Astrocyte (in vitro differentiated cells and primary cell): Measurements from ENCODE around the gene LAMTOR3. TPM values are rescaled to one million over a fixed set of nuclear protein-coding genes. Genes with fewer than 3 reads are reported as not detected.

Experiments used
- DNase-seq: peaks from one replicate; pipeline ENCODE4 v3.0.0-alpha.2; 2010; ENCODE audit warnings: low read depth
- FAIRE-seq: peaks from 2 replicates; lab custom pipeline; 2011; peaks lifted over from hg19 to GRCh38; lab: Jason Lieb, UNC
- H2AFZ ChIP-seq: 2 replicates; pipeline ENCODE4 v1.6.0; 2012; ENCODE audit warnings: low read depth, low read length, inconsistent platforms
- H3K27ac ChIP-seq: 2 replicates; pipeline ENCODE4 v1.5.1; 2011; ENCODE audit warnings: low read depth, low read length, inconsistent platforms
- H3K27me3 ChIP-seq: 2 replicates; pipeline ENCODE4 v1.6.0; 2011; ENCODE audit warnings: low read length, inconsistent platforms; ENCODE audit not compliant: insufficient read depth
- H3K36me3 ChIP-seq: 2 replicates; pipeline ENCODE4 v1.5.1; 2011; ENCODE audit warnings: low read length, inconsistent platforms; ENCODE audit not compliant: insufficient read depth
- H3K4me1 ChIP-seq: 2 replicates; pipeline ENCODE4 v1.5.1; 2011; ENCODE audit warnings: low read length, inconsistent platforms; ENCODE audit not compliant: insufficient read depth
- H3K4me2 ChIP-seq: 2 replicates; pipeline ENCODE4 v1.6.0; 2012; ENCODE audit warnings: low read length, inconsistent platforms
- H3K4me3 ChIP-seq: 2 replicates; pipeline ENCODE4 v1.5.1; 2011; ENCODE audit warnings: low read depth, mild to moderate bottlenecking, low read length, inconsistent platforms; ENCODE audit not compliant: insufficient read depth
- H3K79me2 ChIP-seq: 2 replicates; pipeline ENCODE4 v1.6.0; 2012; ENCODE audit warnings: mild to moderate bottlenecking, low read length, inconsistent platforms; ENCODE audit not compliant: insufficient read depth
- H3K9ac ChIP-seq: 2 replicates; pipeline ENCODE4 v1.6.0; 2012; ENCODE audit warnings: mild to moderate bottlenecking, low read length, inconsistent platforms
- H3K9me3 ChIP-seq: 2 replicates; pipeline ENCODE4 v1.5.1; 2012; ENCODE audit warnings: low read depth, mild to moderate bottlenecking, low read length, inconsistent platforms; ENCODE audit not compliant: insufficient read depth
- H4K20me1 ChIP-seq: 2 replicates; pipeline ENCODE4 v1.6.0; 2012; ENCODE audit warnings: low read length, inconsistent platforms; ENCODE audit not compliant: insufficient read depth
- H3K27ac Mint-ChIP-seq: one replicate; pipeline ENCODE4 v1.8.0; 2021; ENCODE audit warnings: mild to moderate bottlenecking, mixed read lengths; ENCODE audit not compliant: unreplicated experiment
- H3K27me3 Mint-ChIP-seq: one replicate; pipeline ENCODE4 v1.8.0; 2021; ENCODE audit warnings: low read depth, mixed read lengths; ENCODE audit not compliant: unreplicated experiment
- H3K36me3 Mint-ChIP-seq: one replicate; pipeline ENCODE4 v1.8.0; 2021; ENCODE audit warnings: low read depth, mixed read lengths; ENCODE audit not compliant: unreplicated experiment
- H3K4me1 Mint-ChIP-seq: one replicate; pipeline ENCODE4 v1.8.0; 2021; ENCODE audit warnings: low read depth, mixed read lengths; ENCODE audit not compliant: unreplicated experiment
- H3K4me3 Mint-ChIP-seq: one replicate; pipeline ENCODE4 v1.8.0; 2021; ENCODE audit warnings: mild to moderate bottlenecking, moderate library complexity, mixed read lengths; ENCODE audit not compliant: unreplicated experiment
- H3K9me3 Mint-ChIP-seq: one replicate; pipeline ENCODE4 v1.8.0; 2021; ENCODE audit warnings: mild to moderate bottlenecking, mixed read lengths; ENCODE audit not compliant: unreplicated experiment
- CTCF ChIP-seq: IDR thresholded peaks from 2 replicates; pipeline ENCODE4 v1.5.1; 2011; ENCODE audit warnings: low read depth, mild to moderate bottlenecking, inconsistent platforms, low read length, moderate library complexity; ENCODE audit not compliant: insufficient read depth
- EZH2 ChIP-seq: IDR thresholded peaks from 2 replicates; pipeline ENCODE4 v1.6.1; 2012; ENCODE audit warnings: mild to moderate bottlenecking, low read length, inconsistent platforms; ENCODE audit not compliant: insufficient read depth
- total RNA-seq: library from RNA; stranded (reverse); gene quantifications from 2 replicates; pipeline ENCODE4 v1.2.1, GENCODE V29; 2021

The LAMTOR3 gene
- total RNA-seq, 1 donor from 2014 or later = 53.9 TPM

GRCh38 chr4:99878604-99879003, 15.6 kb downstream of the LAMTOR3 start:
- H3K4me3 ChIP-seq = no peak overlapping the region
- no peak overlapping the region for H3K27ac ChIP-seq
- Mint-ChIP-seq H3K4me3 (no peak overlapping the region), H3K4me1 (no peaks in the 10 kb centered on the region), H3K27ac (no peak overlapping the region), H3K9me3 (no peaks in the 10 kb centered on the region), H3K36me3 (peaks cover 6% of the 10 kb centered on the region), H3K27me3 (no peaks in the 10 kb centered on the region)
- H3K4me1 ChIP-seq = no peaks in the 10 kb centered on the region
- DNase-seq = no peak
- peaks cover 36% of the 10 kb centered on the region for H3K36me3 ChIP-seq
- no peaks in the 10 kb centered on the region for H3K79me2 ChIP-seq
- TF ChIP-seq CTCF (no peak), EZH2 (no peak)
- H3K9me3 ChIP-seq = no peaks in the 10 kb centered on the region
- H4K20me1 ChIP-seq = no peaks in the 10 kb centered on the region
- no peak overlapping the region for H3K4me2 ChIP-seq
- H3K9ac ChIP-seq = no peak overlapping the region
- FAIRE-seq = no peak
- H3K27me3 ChIP-seq = no peaks in the 10 kb centered on the region
- no peak overlapping the region for H2AFZ ChIP-seq

GRCh38 chr4:99876946-99877345, 17.3 kb downstream of the LAMTOR3 start:
- Histone ChIP-seq H3K4me3 (no peak overlapping the region), H2AFZ (no peak overlapping the region), H3K27me3 (no peaks in the 10 kb centered on the region), H3K4me1 (no peaks in the 10 kb centered on the region), H3K36me3 (peaks cover 34% of the 10 kb centered on the region), H3K4me2 (no peak overlapping the region), H3K9me3 (no peaks in the 10 kb centered on the region), H3K79me2 (no peaks in the 10 kb centered on the region), H3K9ac (no peak overlapping the region), H3K27ac (no peak overlapping the region), H4K20me1 (no peaks in the 10 kb centered on the region)
- no peaks in the 10 kb centered on the region for H3K4me1 Mint-ChIP-seq
- H3K4me3 Mint-ChIP-seq = no peak overlapping the region
- FAIRE-seq = no peak
- peak; percentile 5 for DNase-seq
- TF ChIP-seq CTCF (no peak), EZH2 (no peak)
- no peak overlapping the region for H3K27ac Mint-ChIP-seq
- H3K9me3 Mint-ChIP-seq = no peaks in the 10 kb centered on the region
- no peaks in the 10 kb centered on the region for H3K27me3 Mint-ChIP-seq
- peaks cover 6% of the 10 kb centered on the region for H3K36me3 Mint-ChIP-seq

GRCh38 chr4:99875071-99875470, 19.2 kb downstream of the LAMTOR3 start:
- Histone ChIP-seq H3K4me1 (no peaks in the 10 kb centered on the region), H4K20me1 (no peaks in the 10 kb centered on the region), H2AFZ (no peak overlapping the region), H3K9ac (no peak overlapping the region), H3K27me3 (no peaks in the 10 kb centered on the region), H3K27ac (no peak overlapping the region), H3K79me2 (no peaks in the 10 kb centered on the region), H3K9me3 (no peaks in the 10 kb centered on the region), H3K4me3 (no peak overlapping the region), H3K36me3 (peaks cover 20% of the 10 kb centered on the region), H3K4me2 (no peak overlapping the region)
- TF ChIP-seq CTCF = no peak
- TF ChIP-seq EZH2 = no peak
- peak; percentile 37 for FAIRE-seq
- no peaks in the 10 kb centered on the region for H3K27me3 Mint-ChIP-seq
- H3K4me3 Mint-ChIP-seq = no peak overlapping the region
- peaks cover 3% of the 10 kb centered on the region for H3K36me3 Mint-ChIP-seq
- H3K4me1 Mint-ChIP-seq = no peaks in the 10 kb centered on the region
- DNase-seq = no peak
- H3K9me3 Mint-ChIP-seq = no peaks in the 10 kb centered on the region
- no peak overlapping the region for H3K27ac Mint-ChIP-seq
